GM20431 (cell line): ENCODE results near the gene MTM1.

Experiments
- in situ Hi-C: fragments of 300-500 bp; cut with MseI, MboI; formaldehyde crosslinking; loops from one replicate; pipeline ENCODE4 v1.15.0; 2020; ENCODE audit warnings: low sequenced_read_pairs; ENCODE audit not compliant: unreplicated experiment

MTM1 gene

DNA sequence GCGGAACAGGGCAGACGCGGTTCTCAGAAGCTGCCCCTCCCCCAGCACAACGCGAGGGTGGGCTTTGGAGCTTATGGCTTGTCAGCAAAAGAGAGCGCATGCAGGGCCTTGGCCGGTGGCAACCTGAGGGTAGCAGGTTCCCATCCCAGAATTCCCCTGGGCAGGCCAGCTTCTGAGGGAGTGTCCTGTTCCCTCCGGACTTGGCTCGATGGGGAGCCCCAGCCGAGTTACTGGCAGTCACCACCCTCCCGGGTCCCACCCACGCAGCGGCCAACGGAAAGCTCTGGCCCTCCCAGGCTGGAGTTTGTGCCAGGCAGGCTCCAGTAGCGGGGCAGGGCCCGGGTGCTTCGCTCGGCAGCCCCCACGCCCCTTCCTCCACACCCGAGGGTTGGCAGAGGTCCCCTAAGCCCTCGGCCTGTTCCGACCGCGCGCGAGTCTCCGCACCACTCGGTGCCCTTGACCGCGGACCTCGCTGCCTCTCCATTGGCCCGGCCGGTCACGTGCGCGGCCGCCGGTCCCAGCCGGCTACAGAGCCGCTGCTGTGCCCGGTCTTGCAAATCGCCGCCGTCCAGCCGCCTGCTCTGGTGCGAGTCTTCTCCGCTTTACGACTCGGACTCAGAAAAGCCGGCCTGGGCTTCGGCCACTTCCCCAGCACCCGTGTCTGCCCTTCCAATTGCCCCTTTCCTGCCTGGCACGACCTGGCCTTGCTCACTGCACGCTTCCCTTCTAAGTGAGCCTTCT is 20.9 kb upstream of the MTM1 start:
- in situ Hi-C loops = no loop called here

DNA sequence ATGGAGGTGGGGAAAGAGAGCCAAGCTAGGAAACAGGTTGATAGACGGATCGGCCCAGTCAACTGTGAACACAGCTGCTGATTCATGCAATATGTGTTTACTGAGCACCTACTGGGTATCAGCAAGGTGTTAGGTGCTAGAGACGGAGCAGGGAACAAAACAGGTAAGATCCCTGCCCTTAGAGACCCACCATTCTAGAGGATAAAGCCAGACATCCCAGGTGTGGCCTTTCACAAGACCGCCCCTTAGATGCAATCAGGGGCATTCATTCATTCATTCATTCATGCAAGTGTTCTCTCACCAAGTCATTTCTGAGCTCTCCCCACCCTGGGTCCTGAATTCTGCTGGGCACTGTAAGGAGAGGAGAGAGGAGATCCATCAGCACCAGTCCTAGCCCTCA is 20.2 kb upstream of the MTM1 start:
- in situ Hi-C loops = no loop called here

DNA sequence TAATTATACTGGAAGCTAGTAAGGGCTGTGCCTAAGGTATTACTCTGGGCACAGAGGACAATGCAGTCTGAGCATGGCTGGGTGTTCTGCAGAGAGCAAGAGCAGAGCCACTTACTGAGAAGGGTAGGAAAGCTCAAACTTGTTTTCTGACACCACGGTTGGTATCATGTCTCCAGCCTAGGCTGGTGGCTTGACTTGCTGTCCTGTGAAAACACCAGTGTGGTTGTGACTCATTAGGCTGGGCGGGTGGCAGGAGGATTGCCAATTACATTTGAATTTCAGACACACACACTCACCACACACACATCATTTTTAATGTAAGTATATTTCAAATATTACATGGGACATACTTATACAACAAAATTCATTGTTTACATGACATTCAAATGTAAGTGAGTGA is 19.7 kb upstream of the MTM1 start:
- in situ Hi-C loops = no loop called here

GRCh38 chrX:150551963-150552362 is 16.5 kb upstream of the MTM1 start:
- in situ Hi-C loops = no loop called here

- in situ Hi-C loops = no loop called here
Observed at GRCh38 chrX:150558424-150558823, 10.0 kb upstream of the MTM1 start.

GRCh38 chrX:150564838-150565237 is 3.6 kb upstream of the MTM1 start:
- in situ Hi-C loops = no loop called here

DNA sequence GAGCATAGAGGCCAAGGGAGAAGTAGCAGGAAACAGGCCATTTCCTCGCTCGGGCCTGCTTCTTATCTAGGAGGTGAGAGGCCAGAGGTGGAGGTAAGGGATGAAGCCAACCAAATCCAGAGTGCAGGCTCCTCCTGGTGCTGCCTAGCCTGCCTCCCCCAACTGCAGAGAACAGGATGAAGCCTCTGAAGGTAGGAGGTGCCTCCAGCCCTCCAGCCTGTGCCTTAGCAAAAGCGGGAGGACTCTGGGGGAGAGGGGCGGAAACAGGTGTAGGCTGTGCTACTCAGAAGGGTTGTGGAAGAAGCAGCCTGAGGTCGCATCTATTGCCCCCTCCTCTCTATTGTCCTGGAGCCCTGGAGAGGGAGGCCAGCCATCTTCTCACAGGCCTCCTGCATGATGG is 2.9 kb upstream of the MTM1 start:
- in situ Hi-C loops = no loop called here

DNA sequence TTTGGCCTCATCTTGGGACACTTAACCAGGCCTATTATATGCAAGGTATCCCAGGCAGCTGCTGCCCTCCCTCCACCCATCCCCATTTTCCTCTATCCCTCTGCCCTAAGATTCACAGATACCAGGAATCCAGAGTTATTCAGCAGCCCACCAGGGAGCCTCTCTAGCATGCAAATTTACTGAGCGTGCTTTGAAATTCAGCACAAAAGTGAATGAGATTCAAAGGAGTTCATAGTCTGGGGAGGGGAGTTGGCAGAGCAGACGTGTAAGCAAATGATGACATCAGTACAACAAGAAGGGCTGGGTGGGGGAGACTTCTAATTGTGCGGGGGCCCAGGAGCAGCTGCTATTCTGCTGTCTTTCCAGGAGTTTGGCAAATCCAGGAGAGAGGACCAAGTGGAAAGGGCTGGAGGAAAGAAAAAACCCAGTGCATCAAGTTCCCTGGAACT is 1.7 kb upstream of the MTM1 start:
- in situ Hi-C loops = no loop called here

DNA sequence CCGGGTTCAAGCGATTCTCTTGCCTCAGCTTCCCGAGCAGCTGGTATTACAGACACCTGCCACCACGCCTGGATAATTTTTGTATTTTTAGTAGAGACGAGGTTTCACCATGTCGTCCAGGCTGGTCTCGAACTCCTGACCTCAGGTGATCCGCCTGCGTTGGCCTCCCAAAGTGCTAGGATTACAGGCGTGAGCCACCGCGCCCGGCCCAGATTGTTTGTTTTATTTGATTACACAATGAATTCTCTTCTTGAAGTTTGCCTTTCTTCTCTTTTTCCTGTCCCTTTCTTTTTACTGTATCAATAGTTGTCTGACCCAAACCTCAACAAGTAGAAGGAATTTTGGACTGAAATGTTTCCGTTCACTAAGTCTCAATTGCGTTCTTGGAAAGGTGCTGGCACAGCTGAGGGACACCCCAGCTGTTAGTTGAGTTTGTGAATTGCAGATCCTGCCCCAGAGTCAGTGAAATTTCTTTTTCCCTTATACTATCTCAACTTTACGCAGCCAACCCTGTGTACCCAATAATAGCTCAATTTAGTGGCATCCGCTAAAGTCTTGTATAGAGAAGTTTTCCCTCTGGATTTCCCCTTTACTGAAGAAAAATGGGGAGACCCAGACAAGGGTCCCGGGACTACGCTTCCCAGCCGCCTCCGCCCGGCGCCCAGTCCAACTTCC is 639 bp upstream of the MTM1 start:
- in situ Hi-C loops = no loop called here

- in situ Hi-C loops = no loop called here
Observed at GRCh38 chrX:150569155-150569477, 695 bp downstream of the MTM1 start.

- in situ Hi-C loops = no loop called here
Observed at GRCh38 chrX:150570512-150570911, 2.1 kb downstream of the MTM1 start.

DNA sequence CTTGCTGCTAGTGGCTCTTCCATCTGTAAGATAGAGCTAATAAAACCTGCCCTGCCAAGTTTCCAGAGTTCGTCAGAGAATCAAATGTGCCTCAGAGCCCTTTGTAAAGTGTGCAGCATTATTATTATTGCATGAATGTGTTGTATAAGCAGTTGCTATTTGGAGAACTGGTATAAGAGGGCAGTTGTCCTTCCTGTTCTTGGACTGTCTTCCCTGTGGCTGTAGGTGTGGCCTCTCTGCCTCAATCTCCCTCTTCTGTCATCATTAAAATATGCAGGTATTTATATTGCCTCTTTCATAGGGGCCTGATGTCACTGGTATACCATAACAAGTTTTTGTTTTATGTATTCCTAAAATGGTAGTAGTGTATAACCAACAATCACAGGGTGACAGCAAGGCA is 3.8 kb downstream of the MTM1 start:
- in situ Hi-C loops = no loop called here

GRCh38 chrX:150573106-150573505 is 4.7 kb downstream of the MTM1 start:
- in situ Hi-C loops = no loop called here

GRCh38 chrX:150573702-150574101 is 5.3 kb downstream of the MTM1 start:
- in situ Hi-C loops = no loop called here

- in situ Hi-C loops = no loop called here
Observed at GRCh38 chrX:150574559-150575418, 6.4 kb downstream of the MTM1 start.

DNA sequence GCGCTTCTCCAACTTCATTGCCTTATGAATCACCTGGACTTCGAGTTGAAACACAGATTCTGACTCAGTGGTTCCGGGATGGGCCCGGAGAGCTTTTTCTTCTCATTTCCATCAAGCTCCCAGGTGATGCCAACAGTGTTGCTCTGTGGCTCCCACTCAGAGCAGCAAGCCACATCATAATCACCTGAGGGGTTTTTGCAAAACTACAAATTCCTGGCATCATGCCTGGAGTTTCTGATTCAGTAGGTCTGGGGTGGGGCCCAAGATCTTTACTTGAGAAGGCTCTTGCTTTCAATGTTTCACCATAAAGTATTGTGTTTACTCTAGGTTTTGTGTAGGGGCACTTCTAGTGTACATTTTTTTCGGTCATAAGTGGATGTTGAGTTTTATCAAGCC is 7.0 kb downstream of the MTM1 start:
- in situ Hi-C loops = no loop called here

- in situ Hi-C loops = no loop called here
Observed at GRCh38 chrX:150577174-150577573, 8.8 kb downstream of the MTM1 start.

- in situ Hi-C loops = no loop called here
Observed at GRCh38 chrX:150581093-150581775, 12.8 kb downstream of the MTM1 start.

GRCh38 chrX:150582338-150582948 is 14.0 kb downstream of the MTM1 start:
- in situ Hi-C loops = no loop called here
